NCI-H510A (cell line): Measurements from ENCODE around the gene KTN1.
A peak's percentile ranks its signal among the peaks of the same experiment; 100 is the strongest.

Experiments used
- DNase-seq: peaks from one replicate; lab custom pipeline; 2025; lab: John Stamatoyannopoulos, UW

KTN1 gene

GRCh38 chr14:55579724-55580469, at the start of gene KTN1:
TSS of gene KTN1 (plus strand) at chr14:55580207. CDS start at chr14:55612049, 31,842 bp downstream.
- DNase-seq: peak; percentile 79

- no peak for DNase-seq
Measured at GRCh38 chr14:55530464-55530863, 49.5 kb upstream of the KTN1 start.

- DNase-seq: no peak
Measured at GRCh38 chr14:55532645-55533344, 47.2 kb upstream of the KTN1 start.

- no peak for DNase-seq
Measured at GRCh38 chr14:55533960-55534359, 46.0 kb upstream of the KTN1 start.

GRCh38 chr14:55535516-55536203, 44.3 kb upstream of the KTN1 start:
- no peak for DNase-seq

- no peak for DNase-seq
Measured at GRCh38 chr14:55536204-55536708, 43.8 kb upstream of the KTN1 start.

- DNase-seq: no peak
Measured at GRCh38 chr14:55537782-55538181, 42.2 kb upstream of the KTN1 start.

- DNase-seq: no peak
Measured at GRCh38 chr14:55539975-55540374, 40.0 kb upstream of the KTN1 start.

GRCh38 chr14:55540847-55541773, 38.9 kb upstream of the KTN1 start:
- DNase-seq: no peak

- no peak for DNase-seq
Measured at GRCh38 chr14:55545779-55546178, 34.2 kb upstream of the KTN1 start.

GRCh38 chr14:55546212-55546874, 33.7 kb upstream of the KTN1 start:
- no peak for DNase-seq

- no peak for DNase-seq
Measured at GRCh38 chr14:55547650-55548315, 32.2 kb upstream of the KTN1 start.

GRCh38 chr14:55553791-55554190, 26.2 kb upstream of the KTN1 start:
- DNase-seq: no peak

GRCh38 chr14:55556929-55557623, 22.9 kb upstream of the KTN1 start:
- peak; percentile 77 for DNase-seq

- DNase-seq: no peak
Measured at GRCh38 chr14:55562135-55562534, 17.9 kb upstream of the KTN1 start.

- no peak for DNase-seq
Measured at GRCh38 chr14:55568618-55569017, 11.4 kb upstream of the KTN1 start.

- no peak for DNase-seq
Measured at GRCh38 chr14:55571125-55571889, 8.7 kb upstream of the KTN1 start.

- DNase-seq: no peak
Measured at GRCh38 chr14:55572578-55572977, 7.4 kb upstream of the KTN1 start.

- no peak for DNase-seq
Measured at GRCh38 chr14:55574988-55575387, 5.0 kb upstream of the KTN1 start.
